Measurements from ENCODE around the gene HOXA10. TPM values are rescaled to one million over a fixed set of nuclear protein-coding genes. Genes with fewer than 3 reads are reported as not detected.

HOXA10 gene
- total and polyA plus RNA-seq, 4 donors = 0.03 to 0.70 (median 0.13) TPM

DNA sequence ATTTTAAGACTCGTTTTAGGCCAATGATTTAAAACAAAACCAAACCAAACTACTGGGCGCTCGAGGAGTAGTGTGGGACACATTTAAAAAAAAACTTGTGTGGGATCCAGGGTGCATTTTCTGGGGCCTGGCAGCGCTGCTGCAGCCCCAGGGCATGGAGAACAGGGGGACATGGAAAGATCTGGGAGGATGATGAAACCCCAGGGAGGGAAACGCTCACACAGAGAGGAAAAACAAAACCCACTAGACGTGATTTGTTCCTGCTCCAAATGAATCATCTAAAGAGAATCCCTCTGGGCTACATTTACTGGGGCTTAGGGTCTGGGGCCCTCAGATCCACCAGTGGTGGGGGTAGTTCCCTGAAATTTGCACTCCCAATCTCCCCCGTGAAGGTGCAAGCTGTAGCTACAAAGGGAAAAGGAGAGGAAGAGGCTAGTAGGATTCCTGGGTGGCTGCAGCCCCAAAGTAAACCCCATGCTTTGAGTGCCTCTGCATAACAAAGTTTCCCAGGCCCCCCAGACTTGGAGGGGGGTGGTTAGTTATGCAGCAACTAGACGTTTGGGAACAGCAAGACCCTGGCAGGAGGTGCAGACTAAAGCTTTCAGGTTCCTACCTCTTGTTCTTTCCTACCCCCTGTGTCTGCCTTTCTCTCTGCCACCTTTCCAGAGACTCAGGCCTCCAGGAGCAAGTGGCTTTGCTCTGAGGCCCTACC lies 40.3 kb upstream of the HOXA10 start:
- no peaks in the 10 kb centered on the region for H3K9me3 ChIP-seq (ENCODE audit: control insufficient read depth in 4 of 4, low read length in 3 of 4)
- H3K4me3 ChIP-seq (ENCODE audit: low read depth in 1 of 3, low read length in 3 of 3) = no peak overlapping the region
- WGBS = 72% methylated on average over 8 of the region's 8 CpGs
- H3K4me1 ChIP-seq (ENCODE audit: control insufficient read depth in 4 of 4, insufficient read depth in 4 of 4, low read length in 3 of 4) = peaks cover 6 to 10% (median 7%) of the 10 kb centered on the region in 4 donors
- no peaks in the 10 kb centered on the region for H3K36me3 ChIP-seq (ENCODE audit: control insufficient read depth in 4 of 4, insufficient read depth in 3 of 4, low read depth in 1 of 4, low read length in 3 of 4)
- DNase-seq (ENCODE audit: low spot score) = no peak
- peaks cover 0 to 10% (median 7%) of the 10 kb centered on the region in 4 donors for H3K27me3 ChIP-seq (ENCODE audit: control insufficient read depth in 4 of 4, insufficient read depth in 4 of 4, low read length in 3 of 4)
- TF ChIP-seq, protein P1, sequence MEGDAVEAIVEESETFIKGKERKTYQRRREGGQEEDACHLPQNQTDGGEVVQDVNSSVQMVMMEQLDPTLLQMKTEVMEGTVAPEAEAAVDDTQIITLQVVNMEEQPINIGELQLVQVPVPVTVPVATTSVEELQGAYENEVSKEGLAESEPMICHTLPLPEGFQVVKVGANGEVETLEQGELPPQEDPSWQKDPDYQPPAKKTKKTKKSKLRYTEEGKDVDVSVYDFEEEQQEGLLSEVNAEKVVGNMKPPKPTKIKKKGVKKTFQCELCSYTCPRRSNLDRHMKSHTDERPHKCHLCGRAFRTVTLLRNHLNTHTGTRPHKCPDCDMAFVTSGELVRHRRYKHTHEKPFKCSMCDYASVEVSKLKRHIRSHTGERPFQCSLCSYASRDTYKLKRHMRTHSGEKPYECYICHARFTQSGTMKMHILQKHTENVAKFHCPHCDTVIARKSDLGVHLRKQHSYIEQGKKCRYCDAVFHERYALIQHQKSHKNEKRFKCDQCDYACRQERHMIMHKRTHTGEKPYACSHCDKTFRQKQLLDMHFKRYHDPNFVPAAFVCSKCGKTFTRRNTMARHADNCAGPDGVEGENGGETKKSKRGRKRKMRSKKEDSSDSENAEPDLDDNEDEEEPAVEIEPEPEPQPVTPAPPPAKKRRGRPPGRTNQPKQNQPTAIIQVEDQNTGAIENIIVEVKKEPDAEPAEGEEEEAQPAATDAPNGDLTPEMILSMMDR (IDR thresholded peaks at IDR 0.05; ENCODE audit: low read depth, low read length, missing input control) = no peak
- no peak for TF ChIP-seq FOXA1 (IDR thresholded peaks at IDR 0.05)
- no peak for TF ChIP-seq RAD21 (IDR thresholded peaks at IDR 0.05)
- TF ChIP-seq EGR1 (IDR thresholded peaks at IDR 0.05; ENCODE audit: low read depth in 2 of 2) = no peak
- TF ChIP-seq JUND (IDR thresholded peaks at IDR 0.05) = no peak
- no peak for TF ChIP-seq RXRA (IDR thresholded peaks at IDR 0.05)
- no peak for TF ChIP-seq SP1 (IDR thresholded peaks at IDR 0.05)
- TF ChIP-seq, protein P2, sequence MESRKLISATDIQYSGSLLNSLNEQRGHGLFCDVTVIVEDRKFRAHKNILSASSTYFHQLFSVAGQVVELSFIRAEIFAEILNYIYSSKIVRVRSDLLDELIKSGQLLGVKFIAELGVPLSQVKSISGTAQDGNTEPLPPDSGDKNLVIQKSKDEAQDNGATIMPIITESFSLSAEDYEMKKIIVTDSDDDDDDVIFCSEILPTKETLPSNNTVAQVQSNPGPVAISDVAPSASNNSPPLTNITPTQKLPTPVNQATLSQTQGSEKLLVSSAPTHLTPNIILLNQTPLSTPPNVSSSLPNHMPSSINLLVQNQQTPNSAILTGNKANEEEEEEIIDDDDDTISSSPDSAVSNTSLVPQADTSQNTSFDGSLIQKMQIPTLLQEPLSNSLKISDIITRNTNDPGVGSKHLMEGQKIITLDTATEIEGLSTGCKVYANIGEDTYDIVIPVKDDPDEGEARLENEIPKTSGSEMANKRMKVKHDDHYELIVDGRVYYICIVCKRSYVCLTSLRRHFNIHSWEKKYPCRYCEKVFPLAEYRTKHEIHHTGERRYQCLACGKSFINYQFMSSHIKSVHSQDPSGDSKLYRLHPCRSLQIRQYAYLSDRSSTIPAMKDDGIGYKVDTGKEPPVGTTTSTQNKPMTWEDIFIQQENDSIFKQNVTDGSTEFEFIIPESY (IDR thresholded peaks at IDR 0.05) = no peak
- TF ChIP-seq, protein P3, sequence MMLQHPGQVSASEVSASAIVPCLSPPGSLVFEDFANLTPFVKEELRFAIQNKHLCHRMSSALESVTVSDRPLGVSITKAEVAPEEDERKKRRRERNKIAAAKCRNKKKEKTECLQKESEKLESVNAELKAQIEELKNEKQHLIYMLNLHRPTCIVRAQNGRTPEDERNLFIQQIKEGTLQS (IDR thresholded peaks at IDR 0.05) = no peak
- TF ChIP-seq TAF1 (conservative IDR thresholded peaks at IDR 0.05) = no peak
- TF ChIP-seq FOXA2 (IDR thresholded peaks at IDR 0.05) = no peak
- TF ChIP-seq, protein P4, sequence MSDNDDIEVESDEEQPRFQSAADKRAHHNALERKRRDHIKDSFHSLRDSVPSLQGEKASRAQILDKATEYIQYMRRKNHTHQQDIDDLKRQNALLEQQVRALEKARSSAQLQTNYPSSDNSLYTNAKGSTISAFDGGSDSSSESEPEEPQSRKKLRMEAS (IDR thresholded peaks at IDR 0.05) = no peak
- TF ChIP-seq HNF4G (IDR thresholded peaks at IDR 0.05) = no peak
- no peak for TF ChIP-seq YY1 (IDR thresholded peaks at IDR 0.05)
- TF ChIP-seq HNF4A (conservative IDR thresholded peaks at IDR 0.05) = no peak
- TF ChIP-seq, protein P5, sequence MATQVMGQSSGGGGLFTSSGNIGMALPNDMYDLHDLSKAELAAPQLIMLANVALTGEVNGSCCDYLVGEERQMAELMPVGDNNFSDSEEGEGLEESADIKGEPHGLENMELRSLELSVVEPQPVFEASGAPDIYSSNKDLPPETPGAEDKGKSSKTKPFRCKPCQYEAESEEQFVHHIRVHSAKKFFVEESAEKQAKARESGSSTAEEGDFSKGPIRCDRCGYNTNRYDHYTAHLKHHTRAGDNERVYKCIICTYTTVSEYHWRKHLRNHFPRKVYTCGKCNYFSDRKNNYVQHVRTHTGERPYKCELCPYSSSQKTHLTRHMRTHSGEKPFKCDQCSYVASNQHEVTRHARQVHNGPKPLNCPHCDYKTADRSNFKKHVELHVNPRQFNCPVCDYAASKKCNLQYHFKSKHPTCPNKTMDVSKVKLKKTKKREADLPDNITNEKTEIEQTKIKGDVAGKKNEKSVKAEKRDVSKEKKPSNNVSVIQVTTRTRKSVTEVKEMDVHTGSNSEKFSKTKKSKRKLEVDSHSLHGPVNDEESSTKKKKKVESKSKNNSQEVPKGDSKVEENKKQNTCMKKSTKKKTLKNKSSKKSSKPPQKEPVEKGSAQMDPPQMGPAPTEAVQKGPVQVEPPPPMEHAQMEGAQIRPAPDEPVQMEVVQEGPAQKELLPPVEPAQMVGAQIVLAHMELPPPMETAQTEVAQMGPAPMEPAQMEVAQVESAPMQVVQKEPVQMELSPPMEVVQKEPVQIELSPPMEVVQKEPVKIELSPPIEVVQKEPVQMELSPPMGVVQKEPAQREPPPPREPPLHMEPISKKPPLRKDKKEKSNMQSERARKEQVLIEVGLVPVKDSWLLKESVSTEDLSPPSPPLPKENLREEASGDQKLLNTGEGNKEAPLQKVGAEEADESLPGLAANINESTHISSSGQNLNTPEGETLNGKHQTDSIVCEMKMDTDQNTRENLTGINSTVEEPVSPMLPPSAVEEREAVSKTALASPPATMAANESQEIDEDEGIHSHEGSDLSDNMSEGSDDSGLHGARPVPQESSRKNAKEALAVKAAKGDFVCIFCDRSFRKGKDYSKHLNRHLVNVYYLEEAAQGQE (IDR thresholded peaks at IDR 0.05) = no peak
- TF ChIP-seq GABPA (IDR thresholded peaks at IDR 0.05 in 1 of 2, conservative IDR thresholded peaks at IDR 0.05 in 1 of 2) = no peak
- TF ChIP-seq NR2F2 (IDR thresholded peaks at IDR 0.05) = no peak
- H3K27ac ChIP-seq (ENCODE audit: low read depth in 1 of 2, low read length in 2 of 2) = no peak overlapping the region
- H3K9ac ChIP-seq (ENCODE audit: low read depth in 1 of 2, low read length in 2 of 2) = no peak overlapping the region
